Measurements from ENCODE around the gene HOXD8. TPM values are rescaled to one million over a fixed set of nuclear protein-coding genes. Genes with fewer than 3 reads are reported as not detected.

The HOXD8 gene
- total RNA-seq, 1 donor from 2014 or later, result not detected

DNA sequence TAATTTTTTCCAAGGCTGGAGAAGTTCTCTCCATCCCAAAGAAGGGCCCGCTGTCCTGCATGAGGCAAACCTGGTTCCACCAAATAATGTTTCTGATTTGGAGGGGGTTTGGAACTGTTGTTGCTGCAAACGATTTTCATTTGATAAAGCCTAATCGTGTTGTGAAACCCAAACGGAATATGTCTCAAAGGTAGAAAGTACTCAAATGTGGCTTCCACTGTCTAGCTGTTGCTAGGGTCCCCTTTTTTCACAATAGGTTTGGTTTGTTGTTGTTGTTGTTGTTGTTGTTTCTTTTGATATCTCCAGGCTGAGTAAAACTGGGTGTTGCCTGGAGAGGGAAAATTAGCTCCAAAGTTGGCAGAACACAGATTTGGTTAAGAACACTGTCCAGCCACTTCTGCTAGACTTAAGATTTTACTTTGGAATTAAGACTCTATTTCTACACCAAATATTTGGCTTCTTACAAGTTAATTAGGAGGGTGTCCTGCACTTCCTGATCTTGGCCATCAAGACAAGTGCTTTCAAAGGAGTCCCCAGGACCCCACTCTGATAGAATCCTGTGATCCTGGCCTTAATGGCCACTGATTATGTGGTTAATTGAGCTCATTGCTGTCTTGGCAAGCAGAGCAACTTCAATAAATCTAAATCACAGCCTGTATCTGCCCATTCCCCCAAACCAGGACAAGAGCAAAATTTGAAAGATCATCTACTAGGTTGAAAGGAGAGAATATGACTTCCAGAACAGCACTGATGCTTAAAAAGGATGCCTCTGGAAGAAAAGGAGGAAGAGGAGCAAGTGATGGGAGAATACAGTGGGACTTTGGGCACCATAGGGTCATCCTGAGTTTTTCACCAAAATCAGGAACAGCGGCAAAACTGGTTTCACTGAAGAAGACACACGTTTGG is 40.3 kb upstream of the HOXD8 start:
- Mint-ChIP-seq H3K9me3 (ENCODE audit: low read depth) (no peaks in the 10 kb centered on the region), H3K27ac (no peak overlapping the region), H3K4me3 (ENCODE audit: low read depth) (no peak overlapping the region), H3K27me3 (peaks cover 92% of the 10 kb centered on the region), H3K4me1 (ENCODE audit: low read depth) (peaks cover 3% of the 10 kb centered on the region), H3K36me3 (ENCODE audit: insufficient read depth) (no peaks in the 10 kb centered on the region)
- DNase-seq (ENCODE audit: low spot score, unreplicated experiment), result no peak
- TF ChIP-seq, protein P1, sequence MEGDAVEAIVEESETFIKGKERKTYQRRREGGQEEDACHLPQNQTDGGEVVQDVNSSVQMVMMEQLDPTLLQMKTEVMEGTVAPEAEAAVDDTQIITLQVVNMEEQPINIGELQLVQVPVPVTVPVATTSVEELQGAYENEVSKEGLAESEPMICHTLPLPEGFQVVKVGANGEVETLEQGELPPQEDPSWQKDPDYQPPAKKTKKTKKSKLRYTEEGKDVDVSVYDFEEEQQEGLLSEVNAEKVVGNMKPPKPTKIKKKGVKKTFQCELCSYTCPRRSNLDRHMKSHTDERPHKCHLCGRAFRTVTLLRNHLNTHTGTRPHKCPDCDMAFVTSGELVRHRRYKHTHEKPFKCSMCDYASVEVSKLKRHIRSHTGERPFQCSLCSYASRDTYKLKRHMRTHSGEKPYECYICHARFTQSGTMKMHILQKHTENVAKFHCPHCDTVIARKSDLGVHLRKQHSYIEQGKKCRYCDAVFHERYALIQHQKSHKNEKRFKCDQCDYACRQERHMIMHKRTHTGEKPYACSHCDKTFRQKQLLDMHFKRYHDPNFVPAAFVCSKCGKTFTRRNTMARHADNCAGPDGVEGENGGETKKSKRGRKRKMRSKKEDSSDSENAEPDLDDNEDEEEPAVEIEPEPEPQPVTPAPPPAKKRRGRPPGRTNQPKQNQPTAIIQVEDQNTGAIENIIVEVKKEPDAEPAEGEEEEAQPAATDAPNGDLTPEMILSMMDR (IDR thresholded peaks at IDR 0.05; ENCODE audit: unreplicated experiment), result no peak

DNA sequence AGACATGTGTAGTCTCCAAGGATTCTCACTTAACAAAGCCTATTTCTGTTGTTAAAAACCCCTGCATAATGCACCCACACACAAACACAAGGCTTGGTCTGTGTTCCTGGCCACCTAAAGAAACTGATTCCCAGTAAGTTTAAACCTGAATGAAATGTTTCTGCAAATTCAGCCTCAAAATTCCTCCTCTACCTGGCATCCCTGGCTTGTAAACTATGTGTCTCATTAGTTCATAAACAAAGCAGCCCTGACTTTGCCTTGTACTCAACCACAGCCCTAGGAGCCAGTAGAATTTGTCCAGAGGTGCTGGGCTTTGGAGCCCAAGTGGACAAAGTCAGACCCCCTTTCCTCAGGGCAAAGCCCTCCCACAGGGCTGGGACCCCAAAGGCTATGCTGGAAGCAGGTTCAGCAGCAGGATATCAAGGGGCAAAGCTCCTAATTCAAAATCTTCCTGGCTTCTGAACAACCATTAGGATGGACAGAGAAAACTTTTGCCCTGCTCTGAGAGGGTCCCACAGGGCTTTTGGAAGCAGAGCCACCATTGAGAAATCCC is 39.6 kb upstream of the HOXD8 start:
- DNase-seq (ENCODE audit: low spot score, unreplicated experiment), result no peak
- H3K27ac Mint-ChIP-seq, result no peak overlapping the region
- peaks cover 92% of the 10 kb centered on the region for H3K27me3 Mint-ChIP-seq
- H3K36me3 Mint-ChIP-seq (ENCODE audit: insufficient read depth), result no peaks in the 10 kb centered on the region
- no peak overlapping the region for H3K4me3 Mint-ChIP-seq (ENCODE audit: low read depth)
- peaks cover 3% of the 10 kb centered on the region for H3K4me1 Mint-ChIP-seq (ENCODE audit: low read depth)
- no peaks in the 10 kb centered on the region for H3K9me3 Mint-ChIP-seq (ENCODE audit: low read depth)
- TF ChIP-seq, protein P1 (IDR thresholded peaks at IDR 0.05; ENCODE audit: unreplicated experiment), result no peak

DNA sequence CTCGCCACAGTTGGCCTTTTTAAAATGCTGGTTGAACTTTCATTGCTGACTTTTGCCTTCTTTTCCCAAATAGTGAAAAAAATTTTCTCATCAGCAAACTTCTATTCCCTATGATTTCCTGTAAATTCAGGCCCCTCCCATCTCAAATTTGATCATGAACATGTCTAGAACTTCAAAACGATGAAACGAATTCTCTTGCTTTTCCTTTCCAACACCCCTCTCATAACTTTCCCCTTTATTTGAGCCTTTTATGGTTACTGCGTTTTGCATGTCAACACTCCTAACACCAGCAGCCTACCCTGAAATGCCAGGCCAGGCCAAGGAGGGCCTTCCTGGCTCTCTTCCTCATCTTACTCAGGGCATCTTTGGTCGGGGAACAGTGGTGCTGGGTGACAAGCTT is 38.6 kb upstream of the HOXD8 start:
- TF ChIP-seq, protein P1 (IDR thresholded peaks at IDR 0.05; ENCODE audit: unreplicated experiment), result no peak
- no peak overlapping the region for H3K4me3 Mint-ChIP-seq (ENCODE audit: low read depth)
- peaks cover 3% of the 10 kb centered on the region for H3K4me1 Mint-ChIP-seq (ENCODE audit: low read depth)
- H3K36me3 Mint-ChIP-seq (ENCODE audit: insufficient read depth), result no peaks in the 10 kb centered on the region
- H3K9me3 Mint-ChIP-seq (ENCODE audit: low read depth), result no peaks in the 10 kb centered on the region
- H3K27ac Mint-ChIP-seq, result no peak overlapping the region
- DNase-seq (ENCODE audit: low spot score, unreplicated experiment), result no peak
- peaks cover 92% of the 10 kb centered on the region for H3K27me3 Mint-ChIP-seq

DNA sequence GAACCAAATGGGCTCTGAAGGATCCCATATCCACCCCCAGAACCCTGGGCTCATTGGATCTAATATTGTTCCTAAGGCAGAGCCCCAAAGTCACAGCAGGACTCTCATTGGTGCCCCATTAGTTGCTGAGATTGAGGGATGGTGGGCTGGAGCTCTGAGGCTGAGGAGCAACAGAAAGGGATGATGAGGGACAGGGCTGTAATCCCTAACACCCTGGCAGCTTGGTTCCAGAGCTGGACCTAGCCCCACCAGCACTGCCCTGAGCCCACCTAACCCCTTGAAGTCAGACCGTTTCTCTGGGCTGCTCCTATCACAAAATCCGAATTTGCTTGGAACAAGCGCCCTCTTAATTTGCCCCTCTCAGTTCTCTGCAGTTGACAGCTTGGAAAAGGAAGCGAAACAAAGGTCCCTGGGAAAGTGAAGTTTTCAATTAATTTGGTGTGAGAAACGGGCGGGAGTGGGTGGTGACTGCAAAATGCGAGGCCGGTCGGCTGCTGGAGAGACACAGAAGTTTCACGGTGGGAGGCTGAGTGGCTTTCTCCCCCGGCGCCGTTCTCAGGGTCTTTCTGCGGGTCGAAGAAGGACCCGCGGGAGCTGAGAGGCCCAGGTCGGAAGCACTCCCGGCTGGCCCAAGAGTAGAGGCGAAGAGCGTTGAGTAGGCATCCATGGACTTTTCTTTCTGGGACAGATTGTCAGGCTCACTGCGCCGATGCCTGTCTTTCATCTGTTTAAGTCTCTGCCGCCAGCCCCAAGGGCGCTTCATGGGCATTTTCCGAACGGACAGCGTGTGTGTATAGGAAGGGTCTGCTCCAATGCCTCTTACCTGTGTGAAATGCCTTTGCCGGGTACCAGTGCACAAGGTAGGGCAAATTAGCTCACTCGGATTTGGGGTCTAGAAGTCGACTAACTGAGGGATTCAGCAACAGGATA is 37.9 kb upstream of the HOXD8 start:
- Mint-ChIP-seq H3K36me3 (ENCODE audit: insufficient read depth) (no peaks in the 10 kb centered on the region), H3K27me3 (peaks cover 92% of the 10 kb centered on the region), H3K4me1 (ENCODE audit: low read depth) (peaks cover 3% of the 10 kb centered on the region), H3K27ac (peak overlapping the region; percentile 59), H3K4me3 (ENCODE audit: low read depth) (peak overlapping the region; percentile 41), H3K9me3 (ENCODE audit: low read depth) (no peaks in the 10 kb centered on the region)
- TF ChIP-seq, protein P1 (IDR thresholded peaks at IDR 0.05; ENCODE audit: unreplicated experiment), result no peak
- DNase-seq (ENCODE audit: low spot score, unreplicated experiment), result no peak

Data from progenitor cell of endocrine pancreas (in vitro differentiated cells).